Activated CD8-positive, alpha-beta memory T cell treated with anti-CD3 and anti-CD28 coated beads, Interleukin-2, amount 10 ng/mL, durations not matched to agents 7 days and 5 days (primary cell): ENCODE data around the gene TAF3. TPM values are rescaled to one million over a fixed set of nuclear protein-coding genes. Genes with fewer than 3 reads are reported as not detected.

Experiments
- ATAC-seq: fragments of 150-1000 bp; cut with Tn5 transposase; one replicate; pipeline ENCODE4 v1.10.0; 2021; ENCODE audit warnings: moderate library complexity
- CTCF ChIA-PET: fragments of 350-600 bp; sonication (Branson Sonifier 250); formaldehyde crosslinking; loops from one replicate; lab custom pipeline; 2021; ENCODE audit warnings: antibody characterized with exemption; lab: Charles Lee
- DNase-seq: peaks from one replicate; pipeline ENCODE4 v3.0.0-alpha.2; 2020
- H3K27ac Mint-ChIP-seq: one replicate; pipeline ENCODE4 v1.8.0; 2021; ENCODE audit warnings: mild to moderate bottlenecking, mixed read lengths
- H3K27me3 Mint-ChIP-seq: one replicate; pipeline ENCODE4 v1.8.0; 2021; ENCODE audit warnings: mixed read lengths
- H3K36me3 Mint-ChIP-seq: one replicate; pipeline ENCODE4 v1.8.0; 2021; ENCODE audit warnings: mild to moderate bottlenecking, mixed read lengths
- H3K4me1 Mint-ChIP-seq: one replicate; pipeline ENCODE4 v1.8.0; 2021; ENCODE audit warnings: mixed read lengths
- H3K4me3 Mint-ChIP-seq: one replicate; pipeline ENCODE4 v1.8.0; 2021; ENCODE audit warnings: mild to moderate bottlenecking, moderate library complexity, mixed read lengths
- H3K9me3 Mint-ChIP-seq: one replicate; pipeline ENCODE4 v1.8.0; 2022; ENCODE audit warnings: low read depth, mixed read lengths
- total RNA-seq, 2 experiments: library from RNA; stranded (reverse); gene quantifications; one replicate each; pipeline ENCODE4 v1.2.3, GENCODE V29; 2021

TAF3 gene
- total RNA-seq, 2 experiments from 2014 or later = 15.6 to 15.8 TPM

DNA sequence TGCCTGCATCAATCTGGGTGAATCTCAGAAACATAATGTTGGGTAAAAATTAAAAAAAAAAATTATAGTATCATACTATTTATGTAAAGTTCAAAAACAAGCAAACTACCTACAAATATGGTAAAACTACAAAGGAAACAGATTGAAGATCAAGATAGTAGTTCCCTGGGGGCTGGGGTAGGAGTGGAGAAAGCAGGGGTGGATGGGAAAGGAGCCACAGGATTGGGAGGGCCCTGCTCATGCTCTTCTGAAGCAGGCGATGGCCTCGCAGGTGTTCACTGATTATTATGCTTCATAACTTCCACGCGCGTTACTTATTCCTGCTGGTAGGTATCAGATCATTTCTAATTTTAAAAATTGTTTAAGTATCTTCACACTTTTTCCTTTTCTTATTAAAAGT, 140.1 kb downstream of the TAF3 start:
- Mint-ChIP-seq H3K36me3 (peaks cover 10% of the 10 kb centered on the region), H3K27me3 (no peaks in the 10 kb centered on the region), H3K27ac (no peak overlapping the region), H3K4me1 (peaks cover 9% of the 10 kb centered on the region), H3K4me3 (no peak overlapping the region), H3K9me3 (no peaks in the 10 kb centered on the region)
- no peak for DNase-seq
- CTCF ChIA-PET = no interaction called here
- no peak for ATAC-seq

DNA sequence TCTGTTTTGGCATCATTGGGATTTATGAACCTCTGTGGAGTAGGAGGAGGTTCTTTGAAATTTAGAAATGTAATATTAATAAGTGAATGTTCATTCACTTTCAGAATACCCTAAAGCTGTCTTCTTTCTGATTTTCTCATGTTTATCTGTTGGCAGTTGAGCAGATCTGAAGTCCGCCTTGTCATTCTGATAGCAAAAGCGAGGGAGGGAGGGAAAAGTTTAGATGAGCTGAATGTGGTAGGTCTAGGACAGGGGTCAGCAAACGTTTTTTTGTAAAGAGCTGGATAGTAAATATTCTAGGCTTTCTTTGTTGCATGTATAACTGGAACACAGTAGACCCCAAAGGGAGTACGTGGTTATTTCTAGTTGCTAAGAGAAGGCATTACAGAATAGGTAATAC, 141.8 kb downstream of the TAF3 start:
- H3K9me3 Mint-ChIP-seq = no peaks in the 10 kb centered on the region
- no peak for DNase-seq
- H3K4me1 Mint-ChIP-seq = peaks cover 9% of the 10 kb centered on the region
- no peak overlapping the region for H3K27ac Mint-ChIP-seq
- H3K27me3 Mint-ChIP-seq = no peaks in the 10 kb centered on the region
- no peak overlapping the region for H3K4me3 Mint-ChIP-seq
- no peak for ATAC-seq
- H3K36me3 Mint-ChIP-seq = peaks cover 24% of the 10 kb centered on the region
- CTCF ChIA-PET = no interaction called here

DNA sequence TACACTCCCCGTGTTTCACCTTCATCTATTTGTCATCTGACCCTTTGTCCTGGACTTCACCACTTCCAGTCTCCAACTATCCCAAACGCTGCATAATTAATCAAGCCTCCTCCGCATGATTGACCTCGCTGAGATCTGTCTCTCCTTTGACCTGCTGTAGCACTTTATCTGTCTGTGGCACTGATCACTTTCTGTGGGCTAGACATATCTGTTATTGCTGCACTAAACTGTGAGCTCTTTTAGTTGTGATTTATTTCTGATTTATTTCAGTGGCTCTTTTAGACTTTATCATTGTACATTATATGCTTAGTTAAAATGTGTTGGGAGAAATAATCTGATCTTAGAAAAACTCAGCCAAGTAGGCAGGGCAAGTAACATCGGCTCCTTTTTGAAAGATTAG, 144.3 kb downstream of the TAF3 start:
- Mint-ChIP-seq H3K27ac (no peak overlapping the region), H3K4me1 (no peaks in the 10 kb centered on the region), H3K4me3 (no peak overlapping the region), H3K27me3 (no peaks in the 10 kb centered on the region), H3K36me3 (peaks cover 20% of the 10 kb centered on the region), H3K9me3 (no peaks in the 10 kb centered on the region)
- CTCF ChIA-PET = no interaction called here
- DNase-seq (no peak), ATAC-seq (no peak)

- no peak for ATAC-seq
- CTCF ChIA-PET = no interaction called here
- Mint-ChIP-seq H3K4me1 (no peaks in the 10 kb centered on the region), H3K36me3 (peaks cover 19% of the 10 kb centered on the region), H3K4me3 (no peak overlapping the region), H3K27me3 (no peaks in the 10 kb centered on the region), H3K9me3 (no peaks in the 10 kb centered on the region), H3K27ac (no peak overlapping the region)
- no peak for DNase-seq
These were observed 147.2 kb downstream of the TAF3 start for GRCh38 chr10:7965457-7965856.

GRCh38 chr10:7967035-7967434, 148.7 kb downstream of the TAF3 start:
- Mint-ChIP-seq H3K4me1 (no peaks in the 10 kb centered on the region), H3K27me3 (no peaks in the 10 kb centered on the region), H3K4me3 (no peak overlapping the region)

DNA sequence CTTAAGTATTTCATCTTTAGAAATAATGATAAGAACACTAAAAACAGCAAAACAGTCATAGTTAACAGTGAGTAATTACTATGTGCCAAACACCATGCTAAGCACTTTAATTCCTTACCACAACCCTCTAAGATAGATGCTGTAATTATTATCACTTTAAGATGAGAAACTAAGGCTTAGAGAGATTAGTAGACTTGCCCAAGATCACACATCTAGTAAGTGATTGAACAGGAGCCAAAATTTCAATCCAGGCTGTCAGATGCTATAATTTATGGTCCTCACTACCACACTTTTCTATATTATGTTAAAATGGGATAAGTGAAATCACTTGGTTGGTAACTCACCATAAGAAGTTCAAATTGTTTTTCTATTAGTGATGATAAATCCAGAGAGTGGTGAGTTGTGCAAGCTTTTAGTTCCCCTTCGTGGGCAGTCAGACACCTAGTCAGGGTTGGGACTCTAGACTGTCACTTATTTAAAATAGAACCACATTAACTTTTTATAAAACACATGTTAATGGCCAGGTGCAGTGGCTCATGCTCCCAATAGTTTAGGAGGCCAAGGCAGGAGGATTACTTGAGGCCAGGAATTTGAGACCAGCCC, 150.3 kb downstream of the TAF3 start:
- Mint-ChIP-seq H3K9me3 (no peaks in the 10 kb centered on the region), H3K4me3 (no peak overlapping the region), H3K27ac (no peak overlapping the region), H3K27me3 (no peaks in the 10 kb centered on the region), H3K36me3 (peaks cover 19% of the 10 kb centered on the region), H3K4me1 (no peaks in the 10 kb centered on the region)
- DNase-seq = no peak
- no peak for ATAC-seq
- CTCF ChIA-PET = no interaction called here

More at GRCh38 chr10:7967035-7967434, 148.7 kb downstream of the TAF3 start:
- Mint-ChIP-seq H3K27ac (no peak overlapping the region), H3K9me3 (no peaks in the 10 kb centered on the region), H3K36me3 (peaks cover 21% of the 10 kb centered on the region)
- no peak for ATAC-seq
- CTCF ChIA-PET = no interaction called here
- DNase-seq = no peak

- CTCF ChIA-PET = no interaction called here
- Mint-ChIP-seq H3K9me3 (no peaks in the 10 kb centered on the region), H3K4me3 (no peak overlapping the region), H3K27ac (no peak overlapping the region), H3K27me3 (no peaks in the 10 kb centered on the region), H3K4me1 (no peaks in the 10 kb centered on the region), H3K36me3 (peaks cover 14% of the 10 kb centered on the region)
- ATAC-seq (no peak), DNase-seq (no peak)
These were observed 151.3 kb downstream of the TAF3 start for GRCh38 chr10:7969623-7970022.

DNA sequence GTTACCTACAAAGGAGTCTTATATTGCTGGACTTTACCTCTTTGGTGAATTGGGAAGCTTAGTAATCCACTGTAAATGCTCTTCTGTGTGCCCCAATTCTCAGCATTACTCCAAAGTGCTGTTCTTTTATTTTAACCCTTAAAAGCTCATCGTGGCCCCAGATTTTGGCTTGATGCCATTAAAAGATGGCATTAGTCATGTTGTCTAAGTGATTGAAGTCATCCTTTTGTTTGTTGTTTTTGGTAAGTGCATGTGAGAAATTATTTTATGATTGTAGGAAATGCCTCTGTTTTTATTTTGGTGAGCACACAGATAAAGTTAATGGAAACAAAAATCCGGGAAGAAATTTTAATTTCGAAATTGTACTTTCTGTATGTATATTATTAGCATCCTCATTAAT, 153.6 kb downstream of the TAF3 start:
- Mint-ChIP-seq H3K4me1 (no peaks in the 10 kb centered on the region), H3K9me3 (no peaks in the 10 kb centered on the region), H3K4me3 (no peak overlapping the region), H3K27me3 (no peaks in the 10 kb centered on the region), H3K27ac (no peak overlapping the region), H3K36me3 (peaks cover 12% of the 10 kb centered on the region)
- CTCF ChIA-PET = interaction anchor here (1.2 kb wide), 1 partner anchor 61 kb away, joined by 3 read pairs; no protein-coding TSS in a partner anchor
- DNase-seq (no peak), ATAC-seq (no peak)

- H3K4me3 Mint-ChIP-seq = no peak overlapping the region
- H3K27me3 Mint-ChIP-seq = no peaks in the 10 kb centered on the region
- H3K36me3 Mint-ChIP-seq = peaks cover 16% of the 10 kb centered on the region
- H3K27ac Mint-ChIP-seq = no peak overlapping the region
- CTCF ChIA-PET = no interaction called here
- no peak for DNase-seq
- no peaks in the 10 kb centered on the region for H3K4me1 Mint-ChIP-seq
- no peak for ATAC-seq
- H3K9me3 Mint-ChIP-seq = no peaks in the 10 kb centered on the region
These were observed 154.1 kb downstream of the TAF3 start for GRCh38 chr10:7972367-7972766.

- no peak overlapping the region for H3K27ac Mint-ChIP-seq
- H3K4me3 Mint-ChIP-seq = no peak overlapping the region
- CTCF ChIA-PET = no interaction called here
- H3K9me3 Mint-ChIP-seq = no peaks in the 10 kb centered on the region
- DNase-seq (no peak), ATAC-seq (no peak)
- no peaks in the 10 kb centered on the region for H3K27me3 Mint-ChIP-seq
- H3K36me3 Mint-ChIP-seq = peaks cover 19% of the 10 kb centered on the region
- H3K4me1 Mint-ChIP-seq = no peaks in the 10 kb centered on the region
These were observed 161.9 kb downstream of the TAF3 start for GRCh38 chr10:7980196-7980595.

DNA sequence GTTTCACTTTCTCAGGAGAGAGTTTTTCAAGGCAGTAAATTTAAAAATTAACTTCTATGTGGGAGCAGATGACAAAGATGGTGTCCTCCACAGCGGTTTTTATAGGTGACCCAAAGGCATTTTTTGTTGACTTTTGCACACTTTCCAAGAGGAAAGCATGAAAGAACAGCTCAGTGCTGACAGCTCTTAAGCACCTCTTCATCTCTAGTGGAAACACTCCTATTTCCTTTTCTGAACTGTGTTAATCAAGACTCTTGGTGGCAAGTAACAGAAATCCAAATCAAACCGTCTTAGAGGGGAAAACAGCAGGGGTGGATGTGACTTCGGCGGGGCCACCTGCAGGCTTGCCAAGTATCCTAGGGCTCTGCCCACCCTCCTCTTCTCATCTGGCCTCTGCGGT, 164.4 kb downstream of the TAF3 start:
- Mint-ChIP-seq H3K4me1 (peaks cover 1% of the 10 kb centered on the region), H3K4me3 (no peak overlapping the region), H3K27me3 (no peaks in the 10 kb centered on the region), H3K27ac (no peak overlapping the region), H3K36me3 (peaks cover 12% of the 10 kb centered on the region), H3K9me3 (no peaks in the 10 kb centered on the region)
- no peak for DNase-seq
- CTCF ChIA-PET = no interaction called here
- ATAC-seq = no peak

GRCh38 chr10:7984325-7984724, 166.0 kb downstream of the TAF3 start:
- ATAC-seq (no peak), DNase-seq (no peak)
- peaks cover 1% of the 10 kb centered on the region for H3K4me1 Mint-ChIP-seq
- CTCF ChIA-PET = no interaction called here
- peaks cover 10% of the 10 kb centered on the region for H3K36me3 Mint-ChIP-seq
- no peaks in the 10 kb centered on the region for H3K9me3 Mint-ChIP-seq
- H3K4me3 Mint-ChIP-seq = no peak overlapping the region
- no peak overlapping the region for H3K27ac Mint-ChIP-seq
- no peaks in the 10 kb centered on the region for H3K27me3 Mint-ChIP-seq

DNA sequence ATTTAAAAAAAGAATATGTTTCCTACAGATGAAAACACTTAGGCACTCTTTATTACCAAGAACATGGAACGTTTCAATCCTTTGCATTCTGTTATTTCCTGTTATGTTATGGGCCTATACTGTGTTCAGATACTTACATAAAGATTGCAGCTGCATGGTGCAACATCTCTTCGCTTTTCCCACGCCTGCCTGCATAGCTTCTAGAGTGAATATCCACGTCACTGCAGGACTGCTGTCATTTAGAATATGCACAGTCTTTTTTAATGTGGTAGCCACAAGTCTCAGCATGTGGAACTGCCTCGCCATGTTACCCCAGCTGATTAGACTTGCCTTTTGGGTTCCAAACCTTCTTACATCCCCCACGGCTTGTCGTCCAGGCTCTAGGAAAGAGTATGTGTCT, 166.6 kb downstream of the TAF3 start:
- no peak overlapping the region for H3K4me3 Mint-ChIP-seq

DNA sequence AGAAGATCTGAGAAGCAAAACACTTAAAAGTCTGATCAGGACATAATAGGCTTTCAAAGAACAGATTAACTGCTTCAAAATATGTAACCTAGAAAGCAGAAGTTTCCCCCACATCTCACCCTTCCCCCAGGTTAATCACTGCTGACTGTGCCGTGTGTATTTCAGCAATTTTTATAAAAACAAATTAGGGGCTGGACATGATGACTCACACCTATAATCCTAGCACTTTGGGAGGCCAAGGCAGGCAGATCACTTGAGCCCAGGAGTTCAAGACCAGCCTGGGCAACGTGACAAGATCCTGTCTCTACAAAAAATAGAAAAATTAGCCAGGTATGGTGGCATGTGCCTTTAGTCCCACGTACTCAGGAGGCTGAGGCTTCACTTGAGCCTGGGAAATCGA, 168.5 kb downstream of the TAF3 start:
- no peaks in the 10 kb centered on the region for H3K27me3 Mint-ChIP-seq
- CTCF ChIA-PET = no interaction called here
- H3K9me3 Mint-ChIP-seq = no peaks in the 10 kb centered on the region
- H3K4me1 Mint-ChIP-seq = peaks cover 1% of the 10 kb centered on the region
- H3K36me3 Mint-ChIP-seq = peaks cover 10% of the 10 kb centered on the region
- no peak overlapping the region for H3K27ac Mint-ChIP-seq
- DNase-seq = no peak
- H3K4me3 Mint-ChIP-seq = no peak overlapping the region
- ATAC-seq = no peak

More for the DNA sequence above, 166.6 kb downstream of the TAF3 start:
- Mint-ChIP-seq H3K27me3 (no peaks in the 10 kb centered on the region), H3K27ac (no peak overlapping the region), H3K36me3 (peaks cover 10% of the 10 kb centered on the region), H3K4me1 (peaks cover 1% of the 10 kb centered on the region), H3K9me3 (no peaks in the 10 kb centered on the region)
- DNase-seq (no peak), ATAC-seq (no peak)
- CTCF ChIA-PET = interaction anchor here (0.7 kb wide), 1 partner anchor 97 kb away, joined by 3 read pairs; no protein-coding TSS in a partner anchor
